Loucy (cell line): ENCODE results near the gene JOSD1.

Experiments
- CTCF ChIP-seq: fragments of 200-600 bp; sonication (generic); conservative IDR thresholded peaks from 2 replicates; pipeline ENCODE4 v1.5.1; 2014; ENCODE audit warnings: mild to moderate bottlenecking, antibody characterized with exemption, low read length
- EZH2phosphoT487 ChIP-seq: fragments of 200-600 bp; IDR thresholded peaks from 2 replicates; pipeline ENCODE4 v1.6.1; 2018; ENCODE audit warnings: antibody characterized with exemption, mild to moderate bottlenecking, moderate library complexity, borderline replicate concordance

GRCh38 chr22:38735465-38736256 is 34.9 kb upstream of the JOSD1 start:
- TF ChIP-seq CTCF (no peak), EZH2phosphoT487 (no peak)
